Cardiac muscle cell (in vitro differentiated cells and primary cell): ENCODE results near the gene UTY. TPM values are rescaled to one million over a fixed set of nuclear protein-coding genes. Genes with fewer than 3 reads are reported as not detected.
"Not testable (repeated sequence)": the region's sequence is repeated elsewhere in the genome, so short reads cannot be mapped to it uniquely, and the experiment has no call there.

Experiments used
- DNase-seq, 2 donors: peaks; one replicate each; pipeline versions ENCODE4 v3.0.0 to v3.0.0-alpha.2; 2010 to 2017; ENCODE audit warnings: low read depth in 1 of 2, low spot score in 1 of 2
- H3K27ac ChIP-seq: fragments of 200-600 bp; sonication (generic); 2 replicates; pipeline ENCODE4 v1.5.1; 2016
- H3K27me3 ChIP-seq: fragments of 200-600 bp; sonication (generic); 2 replicates; pipeline ENCODE4 v1.6.0; 2016; ENCODE audit warnings: control low read depth
- H3K36me3 ChIP-seq: fragments of 200-600 bp; sonication (generic); 2 replicates; pipeline ENCODE4 v1.5.1; 2016; ENCODE audit warnings: control low read depth
- H3K4me1 ChIP-seq: fragments of 200-600 bp; sonication (generic); 2 replicates; pipeline ENCODE4 v1.8.1; 2017; ENCODE audit warnings: low read depth, mild to moderate bottlenecking, mixed run types
- H3K4me3 ChIP-seq: fragments of 200-600 bp; sonication (generic); 2 replicates; pipeline ENCODE4 v1.5.1; 2016; ENCODE audit warnings: mild to moderate bottlenecking
- H3K9me3 ChIP-seq: fragments of 200-600 bp; sonication (generic); 2 replicates; pipeline ENCODE4 v1.5.1; 2017; ENCODE audit warnings: low read depth, mild to moderate bottlenecking, control low read depth
- polyA plus RNA-seq: library from polyadenylated mRNA; unstranded; fragments of >200 nt; fragmentation: Nextera tagmentation; extraction: Ambion mirVana; gene quantifications from 2 replicates; pipeline ENCODE4 v1.2.1, GENCODE V29; 2016
- total RNA-seq: library from RNA; depleted of rRNA; stranded (reverse); fragments of >200 nt; gene quantifications from 2 replicates; pipeline ENCODE4 v1.2.3, GENCODE V29; 2016
- TF ChIP-seq, protein P1 (sequence below): IDR thresholded peaks from 2 replicates; pipeline ENCODE4 v1.5.1; 2012; ENCODE audit warnings: low read depth, mild to moderate bottlenecking, low read length

UTY gene
- total and polyA plus RNA-seq, 2 experiments from 2014 or later = not detected

DNA sequence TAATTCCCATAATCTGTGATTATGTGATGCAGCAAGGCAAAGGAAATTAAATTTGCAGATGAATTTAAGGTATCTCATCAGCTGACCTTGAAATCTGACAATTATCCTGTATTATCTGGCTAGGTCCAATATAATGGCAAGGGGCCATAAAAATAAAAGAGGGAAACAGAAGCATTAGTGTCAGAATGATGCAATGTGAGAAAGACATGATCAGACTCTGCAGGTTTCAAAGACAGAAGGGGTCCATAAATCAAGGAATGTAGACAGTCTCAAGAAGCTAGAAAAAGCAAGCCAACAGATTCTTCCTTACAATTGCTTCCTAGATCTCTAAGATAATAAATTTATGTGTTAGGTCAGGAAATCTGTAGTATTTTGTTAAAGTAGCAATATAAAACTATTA is 208.1 kb downstream of the UTY start:
- TF ChIP-seq, protein P1, sequence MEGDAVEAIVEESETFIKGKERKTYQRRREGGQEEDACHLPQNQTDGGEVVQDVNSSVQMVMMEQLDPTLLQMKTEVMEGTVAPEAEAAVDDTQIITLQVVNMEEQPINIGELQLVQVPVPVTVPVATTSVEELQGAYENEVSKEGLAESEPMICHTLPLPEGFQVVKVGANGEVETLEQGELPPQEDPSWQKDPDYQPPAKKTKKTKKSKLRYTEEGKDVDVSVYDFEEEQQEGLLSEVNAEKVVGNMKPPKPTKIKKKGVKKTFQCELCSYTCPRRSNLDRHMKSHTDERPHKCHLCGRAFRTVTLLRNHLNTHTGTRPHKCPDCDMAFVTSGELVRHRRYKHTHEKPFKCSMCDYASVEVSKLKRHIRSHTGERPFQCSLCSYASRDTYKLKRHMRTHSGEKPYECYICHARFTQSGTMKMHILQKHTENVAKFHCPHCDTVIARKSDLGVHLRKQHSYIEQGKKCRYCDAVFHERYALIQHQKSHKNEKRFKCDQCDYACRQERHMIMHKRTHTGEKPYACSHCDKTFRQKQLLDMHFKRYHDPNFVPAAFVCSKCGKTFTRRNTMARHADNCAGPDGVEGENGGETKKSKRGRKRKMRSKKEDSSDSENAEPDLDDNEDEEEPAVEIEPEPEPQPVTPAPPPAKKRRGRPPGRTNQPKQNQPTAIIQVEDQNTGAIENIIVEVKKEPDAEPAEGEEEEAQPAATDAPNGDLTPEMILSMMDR = no peak
- no peaks in the 10 kb centered on the region for H3K9me3 ChIP-seq
- H3K36me3 ChIP-seq = no peaks in the 10 kb centered on the region
- DNase-seq = no peak
- no peaks in the 10 kb centered on the region for H3K4me1 ChIP-seq
- no peak overlapping the region for H3K27ac ChIP-seq
- H3K4me3 ChIP-seq = no peak overlapping the region
- no peaks in the 10 kb centered on the region for H3K27me3 ChIP-seq

DNA sequence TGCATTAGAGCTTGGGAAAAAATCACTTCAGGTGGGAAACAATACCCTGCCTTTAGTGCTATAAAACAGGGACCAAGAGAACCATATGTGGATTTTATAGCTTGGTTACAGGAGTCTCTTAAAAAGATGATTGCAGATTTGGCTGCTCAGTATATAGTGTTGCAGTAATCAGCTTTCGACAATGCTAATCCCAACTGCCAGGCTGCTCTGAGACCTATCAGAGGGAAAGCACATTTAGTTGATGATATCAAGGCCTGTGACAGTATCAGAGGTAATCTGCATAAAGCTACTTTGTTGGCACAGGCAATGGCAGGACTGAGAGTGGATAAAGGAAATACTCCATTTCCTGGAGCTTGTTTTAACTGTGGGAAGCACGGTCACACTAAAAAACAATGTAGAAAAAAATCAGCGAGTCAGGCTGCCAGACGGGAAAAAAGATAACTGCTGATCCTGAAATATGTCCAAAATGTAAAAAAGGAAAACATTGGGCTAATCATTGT is 225.8 kb downstream of the UTY start:
- not testable (repeated sequence) for H3K4me3 ChIP-seq, H3K27me3 ChIP-seq, H3K9me3 ChIP-seq, H3K4me1 ChIP-seq, DNase-seq, H3K36me3 ChIP-seq, H3K27ac ChIP-seq

DNA sequence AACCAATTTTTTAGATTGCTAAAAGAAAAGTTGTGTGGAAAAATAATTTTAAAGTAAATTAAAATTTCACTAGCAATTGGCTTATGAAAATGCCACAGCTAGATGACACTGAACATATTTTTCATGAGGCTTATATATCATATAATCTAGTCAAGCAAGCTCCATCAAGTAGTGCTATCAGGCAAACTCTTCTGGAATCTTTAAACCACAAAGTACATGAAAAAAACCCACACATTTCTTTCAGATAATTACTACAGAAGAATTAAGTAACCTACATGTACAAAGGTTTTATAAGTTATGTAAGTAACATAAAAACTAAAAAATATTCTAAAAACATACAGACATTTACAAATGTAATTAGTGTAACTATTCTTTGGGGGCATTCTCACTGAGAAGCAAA is 229.4 kb downstream of the UTY start:
- no peaks in the 10 kb centered on the region for H3K27me3 ChIP-seq
- H3K9me3 ChIP-seq = no peaks in the 10 kb centered on the region
- H3K4me3 ChIP-seq = no peak overlapping the region
- H3K36me3 ChIP-seq = no peaks in the 10 kb centered on the region
- TF ChIP-seq, protein P1 = no peak
- no peaks in the 10 kb centered on the region for H3K4me1 ChIP-seq
- no peak for DNase-seq
- no peak overlapping the region for H3K27ac ChIP-seq

DNA sequence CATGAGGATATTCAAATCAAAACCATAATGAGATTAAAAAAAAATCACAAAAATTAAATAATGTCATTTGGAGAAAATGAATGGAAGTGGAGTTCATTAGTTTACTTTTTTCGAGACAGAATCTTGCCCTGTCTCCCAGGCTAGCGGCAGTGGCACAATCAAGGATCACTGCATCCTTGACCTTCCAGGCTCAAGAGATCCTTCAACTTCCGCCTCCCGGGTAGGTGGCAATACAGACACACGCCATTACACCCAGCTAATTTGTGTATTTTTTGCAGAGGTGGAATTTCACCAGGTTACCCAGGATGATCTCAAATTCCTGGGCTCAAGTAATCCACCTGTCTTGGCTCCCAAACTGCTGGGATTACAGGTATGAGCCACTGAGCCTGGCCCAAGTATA is 236.1 kb downstream of the UTY start:
- no peak for DNase-seq
- H3K4me3 ChIP-seq = no peak overlapping the region
- TF ChIP-seq, protein P1 = no peak
- H3K36me3 ChIP-seq = no peaks in the 10 kb centered on the region
- H3K27me3 ChIP-seq = no peaks in the 10 kb centered on the region
- H3K4me1 ChIP-seq = no peaks in the 10 kb centered on the region
- H3K9me3 ChIP-seq = no peaks in the 10 kb centered on the region
- H3K27ac ChIP-seq = no peak overlapping the region

DNA sequence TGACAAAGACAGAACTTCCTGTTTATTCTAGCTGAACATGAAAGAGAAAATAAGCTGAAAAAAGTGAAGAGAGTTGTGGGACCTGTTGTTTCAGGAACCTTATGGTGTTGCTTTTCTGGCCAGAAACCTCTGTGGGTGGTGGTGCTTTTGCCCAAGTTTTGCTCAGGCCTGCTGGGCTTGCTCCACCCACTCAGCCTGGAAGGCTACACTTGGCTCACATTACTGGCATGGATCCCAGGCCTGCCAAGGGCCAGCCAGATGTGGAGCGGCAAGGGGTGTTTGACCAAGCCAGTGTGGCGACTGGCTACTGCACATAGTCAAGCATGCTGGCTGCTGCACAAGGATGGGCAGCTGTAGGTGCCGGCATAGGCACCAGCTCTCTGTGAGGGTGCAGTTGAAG is 245.9 kb downstream of the UTY start:
- no peak overlapping the region for H3K4me3 ChIP-seq
- no peaks in the 10 kb centered on the region for H3K4me1 ChIP-seq
- no peaks in the 10 kb centered on the region for H3K36me3 ChIP-seq
- no peaks in the 10 kb centered on the region for H3K27me3 ChIP-seq
- peak in 1 of 2 donors; percentile 57 for DNase-seq
- TF ChIP-seq, protein P1 = no peak
- no peak overlapping the region for H3K27ac ChIP-seq
- no peaks in the 10 kb centered on the region for H3K9me3 ChIP-seq

DNA sequence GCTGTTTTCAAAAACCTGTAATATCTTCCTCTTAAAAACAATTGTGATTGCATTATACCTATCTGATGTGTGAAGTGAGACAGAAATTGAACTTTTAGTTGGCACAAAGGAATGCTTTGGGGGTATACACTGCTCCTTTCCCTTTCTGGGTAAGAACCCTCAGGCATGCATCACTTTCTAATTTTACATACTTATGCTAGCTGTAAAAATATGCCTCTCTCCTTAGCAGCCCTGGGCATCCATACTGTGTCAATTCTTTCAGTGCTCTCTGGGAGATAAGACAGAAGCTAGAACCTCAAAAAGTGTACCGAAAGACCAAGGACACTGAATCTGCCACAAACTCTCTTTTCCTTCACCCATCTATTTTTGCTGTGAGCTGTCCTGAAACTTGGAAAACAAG is 246.7 kb downstream of the UTY start:
- Histone ChIP-seq H3K9me3 (no peaks in the 10 kb centered on the region), H3K4me1 (no peaks in the 10 kb centered on the region), H3K27me3 (no peaks in the 10 kb centered on the region), H3K27ac (no peak overlapping the region), H3K4me3 (no peak overlapping the region), H3K36me3 (no peaks in the 10 kb centered on the region)
- TF ChIP-seq, protein P1 = no peak
- no peak for DNase-seq
